GM12873 (cell line): ENCODE measurements around the gene VWDE.

Experiments used
- TF ChIP-seq, protein P1 (sequence below): IDR thresholded peaks from 2 replicates; pipeline ENCODE4 v1.5.1; 2012; ENCODE audit warnings: low read depth, mild to moderate bottlenecking, moderate library complexity, low read length, control low read depth; ENCODE audit not compliant: insufficient read depth; ENCODE audit errors: missing control alignments

The VWDE gene

DNA sequence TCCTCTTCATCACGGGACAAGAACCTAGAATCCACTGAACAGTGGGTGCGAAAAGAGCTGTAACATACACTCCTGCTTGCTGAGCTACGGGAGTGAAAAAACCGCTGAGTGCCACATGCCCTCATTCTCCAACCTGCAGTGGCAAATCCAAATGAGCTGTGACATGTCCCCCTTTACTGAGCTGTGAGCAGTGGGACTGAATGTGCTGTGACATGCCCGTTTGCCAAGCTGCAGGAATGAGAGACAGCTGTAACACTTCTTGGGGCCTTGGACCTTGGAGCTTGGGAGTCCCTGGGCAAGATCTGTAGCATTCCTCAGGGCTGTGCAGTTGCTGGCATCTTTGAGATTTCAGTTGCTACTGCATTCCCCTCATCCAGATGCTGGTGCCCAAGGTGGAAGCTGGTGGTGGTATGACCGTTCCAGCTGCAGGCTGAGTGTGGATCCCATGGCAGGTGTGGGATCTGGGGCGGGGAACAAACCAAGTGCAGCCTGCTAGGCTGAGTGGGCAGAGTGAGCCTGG, 107.6 kb downstream of the VWDE start:
- TF ChIP-seq, protein P1, sequence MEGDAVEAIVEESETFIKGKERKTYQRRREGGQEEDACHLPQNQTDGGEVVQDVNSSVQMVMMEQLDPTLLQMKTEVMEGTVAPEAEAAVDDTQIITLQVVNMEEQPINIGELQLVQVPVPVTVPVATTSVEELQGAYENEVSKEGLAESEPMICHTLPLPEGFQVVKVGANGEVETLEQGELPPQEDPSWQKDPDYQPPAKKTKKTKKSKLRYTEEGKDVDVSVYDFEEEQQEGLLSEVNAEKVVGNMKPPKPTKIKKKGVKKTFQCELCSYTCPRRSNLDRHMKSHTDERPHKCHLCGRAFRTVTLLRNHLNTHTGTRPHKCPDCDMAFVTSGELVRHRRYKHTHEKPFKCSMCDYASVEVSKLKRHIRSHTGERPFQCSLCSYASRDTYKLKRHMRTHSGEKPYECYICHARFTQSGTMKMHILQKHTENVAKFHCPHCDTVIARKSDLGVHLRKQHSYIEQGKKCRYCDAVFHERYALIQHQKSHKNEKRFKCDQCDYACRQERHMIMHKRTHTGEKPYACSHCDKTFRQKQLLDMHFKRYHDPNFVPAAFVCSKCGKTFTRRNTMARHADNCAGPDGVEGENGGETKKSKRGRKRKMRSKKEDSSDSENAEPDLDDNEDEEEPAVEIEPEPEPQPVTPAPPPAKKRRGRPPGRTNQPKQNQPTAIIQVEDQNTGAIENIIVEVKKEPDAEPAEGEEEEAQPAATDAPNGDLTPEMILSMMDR: no peak

DNA sequence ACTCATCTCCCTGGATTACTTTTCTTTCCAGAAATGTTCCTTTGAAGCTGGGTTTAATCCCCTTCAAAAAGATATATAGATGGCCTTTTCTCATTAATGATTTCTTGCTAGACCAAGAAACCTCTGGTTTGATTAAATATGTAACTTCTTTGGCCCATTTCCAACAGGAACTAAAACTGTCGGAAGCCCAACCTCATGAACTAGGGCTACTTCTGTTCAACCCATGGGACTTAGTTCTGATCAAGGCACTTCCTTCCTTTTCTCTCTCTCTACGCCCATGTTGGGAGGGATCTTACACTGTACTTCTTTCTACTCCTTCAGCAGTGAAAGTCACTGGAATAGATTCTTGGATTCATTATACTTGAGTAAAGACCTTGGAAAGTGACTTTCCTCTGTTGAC, 109.0 kb downstream of the VWDE start:
- TF ChIP-seq, protein P1: no peak

DNA sequence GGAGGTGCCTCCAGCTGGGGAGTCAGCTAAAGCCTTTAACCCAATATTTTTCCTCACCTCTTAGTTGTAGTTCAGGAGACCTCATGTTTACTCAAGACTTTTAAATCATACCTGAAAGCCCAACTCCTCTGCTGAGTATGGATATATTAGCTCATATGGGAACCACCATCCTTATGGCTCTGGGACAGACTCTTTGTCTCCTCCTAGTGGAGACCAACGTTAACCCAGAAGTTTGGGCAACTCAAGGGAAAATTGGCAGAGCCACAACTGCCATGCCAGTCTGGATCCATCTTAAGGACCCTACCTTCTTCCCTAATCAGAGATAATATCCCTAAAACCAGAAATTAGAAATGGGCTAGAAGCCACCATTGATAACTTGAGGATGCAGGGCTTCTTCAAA, 111.8 kb downstream of the VWDE start:
- TF ChIP-seq, protein P1: peak; percentile 65

DNA sequence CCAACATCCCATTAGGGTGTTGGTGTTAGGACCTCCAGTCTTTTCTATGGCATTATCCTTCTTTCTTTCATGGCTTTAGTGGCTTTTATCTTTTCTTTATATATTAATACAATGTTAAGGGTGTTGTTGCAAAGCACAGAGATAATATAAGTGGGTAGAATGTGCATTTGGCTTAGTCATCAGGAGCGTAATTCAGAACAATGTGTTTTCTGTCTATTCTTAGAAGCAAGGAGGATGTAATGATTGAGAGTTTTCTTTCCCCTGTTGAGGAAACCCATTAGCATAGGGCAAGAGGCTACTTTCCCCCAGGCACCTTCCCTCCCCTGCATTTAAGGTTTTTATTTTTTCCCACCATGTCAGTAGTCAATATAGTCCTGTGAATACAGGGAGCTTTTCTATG, 112.9 kb downstream of the VWDE start:
- TF ChIP-seq, protein P1: no peak

DNA sequence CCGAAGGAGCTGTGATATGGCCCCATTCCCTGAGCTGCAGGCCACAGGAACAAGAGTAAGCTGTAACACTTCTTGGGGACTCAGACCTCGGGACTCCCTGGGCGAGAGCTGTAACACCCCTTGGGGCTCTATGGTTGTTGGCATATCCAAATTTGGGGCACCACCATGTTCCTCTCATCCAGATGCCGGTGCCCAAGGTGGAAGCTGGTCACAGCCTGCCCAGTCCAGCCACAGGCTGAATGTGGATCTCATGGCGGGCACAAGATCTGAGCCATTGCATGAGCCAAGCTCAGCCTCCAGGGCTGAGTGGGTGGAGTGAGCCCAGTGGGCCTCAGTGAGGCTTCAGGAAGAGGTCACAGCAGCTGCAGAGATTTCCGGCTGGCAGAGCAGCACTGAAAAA, 113.7 kb downstream of the VWDE start:
- TF ChIP-seq, protein P1: no peak

DNA sequence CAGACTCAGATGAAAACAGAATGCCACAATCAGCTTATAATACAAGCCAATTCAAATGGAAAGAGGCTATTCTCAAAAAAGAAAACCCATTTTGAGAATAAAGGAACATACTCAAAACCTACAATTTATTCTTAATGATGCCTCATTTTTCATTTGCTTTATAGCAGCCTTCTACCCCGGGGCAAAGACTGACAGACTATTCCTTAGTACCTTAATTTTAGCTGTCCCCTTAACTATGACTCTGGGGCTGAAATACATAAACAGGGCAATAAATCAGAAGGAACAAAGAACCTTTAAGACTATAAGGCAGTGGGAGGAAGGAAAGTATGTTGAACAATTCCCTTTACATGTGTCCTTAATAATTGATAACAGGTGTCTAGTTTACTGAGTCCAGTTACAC, 115.8 kb downstream of the VWDE start:
- TF ChIP-seq, protein P1: no peak

DNA sequence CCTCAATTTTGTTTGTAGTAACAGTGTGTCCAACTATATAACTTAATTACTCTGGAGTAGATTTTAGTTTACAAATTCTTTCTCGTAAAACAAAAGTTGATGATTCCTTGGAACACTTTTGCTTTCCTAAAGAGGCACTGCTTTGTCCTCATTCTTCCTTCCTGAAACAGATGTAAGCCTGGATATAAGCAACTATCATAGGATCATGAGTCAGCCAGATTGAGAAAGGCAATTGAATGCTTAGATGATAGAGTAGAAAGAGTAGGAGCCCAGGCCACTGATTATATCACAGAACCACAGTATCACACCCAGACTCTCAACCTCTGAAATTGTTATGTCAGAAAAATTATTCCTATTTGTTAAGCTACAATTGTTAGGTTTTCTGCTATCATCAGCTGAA, 122.6 kb downstream of the VWDE start:
- TF ChIP-seq, protein P1: no peak
